ENCODE data around the gene C18orf32.

DNA sequence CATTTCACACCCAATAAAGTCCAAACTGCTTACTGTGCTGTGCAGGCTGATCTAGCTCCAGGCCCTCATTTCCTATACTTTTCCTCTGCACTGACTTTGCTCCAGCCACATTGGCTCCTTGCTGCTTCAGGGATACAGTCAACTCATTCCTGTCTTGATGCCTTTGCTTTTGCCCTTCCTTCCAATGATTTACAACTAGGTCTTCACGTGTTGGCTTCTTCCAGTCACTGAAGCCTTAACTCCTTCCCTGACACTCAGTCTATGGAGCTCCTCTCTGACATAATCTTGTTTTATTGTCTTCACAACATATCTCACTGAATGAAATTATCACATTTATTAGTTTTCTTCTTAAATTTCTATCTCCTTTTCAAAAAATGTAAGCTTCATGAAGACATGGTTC is 16.9 kb upstream of the C18orf32 start:
- TF ChIP-seq, protein P1, sequence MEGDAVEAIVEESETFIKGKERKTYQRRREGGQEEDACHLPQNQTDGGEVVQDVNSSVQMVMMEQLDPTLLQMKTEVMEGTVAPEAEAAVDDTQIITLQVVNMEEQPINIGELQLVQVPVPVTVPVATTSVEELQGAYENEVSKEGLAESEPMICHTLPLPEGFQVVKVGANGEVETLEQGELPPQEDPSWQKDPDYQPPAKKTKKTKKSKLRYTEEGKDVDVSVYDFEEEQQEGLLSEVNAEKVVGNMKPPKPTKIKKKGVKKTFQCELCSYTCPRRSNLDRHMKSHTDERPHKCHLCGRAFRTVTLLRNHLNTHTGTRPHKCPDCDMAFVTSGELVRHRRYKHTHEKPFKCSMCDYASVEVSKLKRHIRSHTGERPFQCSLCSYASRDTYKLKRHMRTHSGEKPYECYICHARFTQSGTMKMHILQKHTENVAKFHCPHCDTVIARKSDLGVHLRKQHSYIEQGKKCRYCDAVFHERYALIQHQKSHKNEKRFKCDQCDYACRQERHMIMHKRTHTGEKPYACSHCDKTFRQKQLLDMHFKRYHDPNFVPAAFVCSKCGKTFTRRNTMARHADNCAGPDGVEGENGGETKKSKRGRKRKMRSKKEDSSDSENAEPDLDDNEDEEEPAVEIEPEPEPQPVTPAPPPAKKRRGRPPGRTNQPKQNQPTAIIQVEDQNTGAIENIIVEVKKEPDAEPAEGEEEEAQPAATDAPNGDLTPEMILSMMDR (IDR thresholded peaks at IDR 0.05), result no peak
- TF ChIP-seq, protein P2, sequence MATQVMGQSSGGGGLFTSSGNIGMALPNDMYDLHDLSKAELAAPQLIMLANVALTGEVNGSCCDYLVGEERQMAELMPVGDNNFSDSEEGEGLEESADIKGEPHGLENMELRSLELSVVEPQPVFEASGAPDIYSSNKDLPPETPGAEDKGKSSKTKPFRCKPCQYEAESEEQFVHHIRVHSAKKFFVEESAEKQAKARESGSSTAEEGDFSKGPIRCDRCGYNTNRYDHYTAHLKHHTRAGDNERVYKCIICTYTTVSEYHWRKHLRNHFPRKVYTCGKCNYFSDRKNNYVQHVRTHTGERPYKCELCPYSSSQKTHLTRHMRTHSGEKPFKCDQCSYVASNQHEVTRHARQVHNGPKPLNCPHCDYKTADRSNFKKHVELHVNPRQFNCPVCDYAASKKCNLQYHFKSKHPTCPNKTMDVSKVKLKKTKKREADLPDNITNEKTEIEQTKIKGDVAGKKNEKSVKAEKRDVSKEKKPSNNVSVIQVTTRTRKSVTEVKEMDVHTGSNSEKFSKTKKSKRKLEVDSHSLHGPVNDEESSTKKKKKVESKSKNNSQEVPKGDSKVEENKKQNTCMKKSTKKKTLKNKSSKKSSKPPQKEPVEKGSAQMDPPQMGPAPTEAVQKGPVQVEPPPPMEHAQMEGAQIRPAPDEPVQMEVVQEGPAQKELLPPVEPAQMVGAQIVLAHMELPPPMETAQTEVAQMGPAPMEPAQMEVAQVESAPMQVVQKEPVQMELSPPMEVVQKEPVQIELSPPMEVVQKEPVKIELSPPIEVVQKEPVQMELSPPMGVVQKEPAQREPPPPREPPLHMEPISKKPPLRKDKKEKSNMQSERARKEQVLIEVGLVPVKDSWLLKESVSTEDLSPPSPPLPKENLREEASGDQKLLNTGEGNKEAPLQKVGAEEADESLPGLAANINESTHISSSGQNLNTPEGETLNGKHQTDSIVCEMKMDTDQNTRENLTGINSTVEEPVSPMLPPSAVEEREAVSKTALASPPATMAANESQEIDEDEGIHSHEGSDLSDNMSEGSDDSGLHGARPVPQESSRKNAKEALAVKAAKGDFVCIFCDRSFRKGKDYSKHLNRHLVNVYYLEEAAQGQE (IDR thresholded peaks at IDR 0.05), result no peak
- no peak for TF ChIP-seq POLR2A (IDR thresholded peaks at IDR 0.05; ENCODE audit: low read length)

Data from A549 (cell line).